ENCODE results near the gene IL12RB1. TPM values are rescaled to one million over a fixed set of nuclear protein-coding genes. Genes with fewer than 3 reads are reported as not detected.

The IL12RB1 gene
- polyA plus RNA-seq, 2 of the 4 experiments (the other 2 are of a cell fraction) = not detected

- no peak overlapping the region for H3K4me2 ChIP-seq
- FAIRE-seq (no peak), DNase-seq (ENCODE audit: low read depth in 1 of 2, low spot score in 1 of 2) (no peak), ATAC-seq (no peak)
- 83% methylated on average over 21 of the region's 34 CpGs for WGBS (ENCODE audit: missing lambda C conversion rate)
- no peaks in the 10 kb centered on the region for H3K9me3 ChIP-seq
- TF ChIP-seq BCL3 (IDR thresholded peaks at IDR 0.05) = no peak
- no peak for TF ChIP-seq FOSB (CRISPR knock-in tag; IDR thresholded peaks at IDR 0.05)
- no peak for TF ChIP-seq ZFP36 (IDR thresholded peaks at IDR 0.05; ENCODE audit: borderline replicate concordance, partially characterized antibody)
- no peak for TF ChIP-seq POLR2AphosphoS2 (conservative IDR thresholded peaks at IDR 0.05; ENCODE audit: low read length)
- TF ChIP-seq MAFK (IDR thresholded peaks at IDR 0.05; ENCODE audit: partially characterized antibody) = no peak
- TF ChIP-seq E2F6 (IDR thresholded peaks at IDR 0.05; ENCODE audit: borderline replicate concordance, low read depth) = no peak
- no peak for TF ChIP-seq NFE2L2 (conservative IDR thresholded peaks at IDR 0.05; ENCODE audit: low read length)
- TF ChIP-seq JUNB (IDR thresholded peaks at IDR 0.05) = no peak
- no peak for TF ChIP-seq HDAC2 (IDR thresholded peaks at IDR 0.05)
- TF ChIP-seq HMGXB4 (CRISPR knock-in tag; IDR thresholded peaks at IDR 0.05; ENCODE audit: borderline replicate concordance) = no peak
- CTCF ChIA-PET = interaction anchor here (1.1 kb wide), 1 partner anchor 13 kb away, joined by 3 read pairs; no protein-coding TSS in a partner anchor
- no peak overlapping the region for H3K4me3 ChIP-seq
- POLR2A ChIA-PET = no interaction called here
- no peak overlapping the region for H3K27ac ChIP-seq
- peaks cover 11% of the 10 kb centered on the region for H3K4me1 ChIP-seq
Observed at GRCh38 chr19:18098891-18099622, 12.3 kb upstream of the IL12RB1 start.

- H3K4me2 ChIP-seq = peak overlapping the region; percentile 86
- H3K4me1 ChIP-seq = peaks cover 6% of the 10 kb centered on the region; the same call in 1 of the 3 replicates
- peak overlapping the region; percentile 54 to 76 for H3K27ac ChIP-seq
- ATAC-seq (peak; percentile 17 to 27; a peak in 1 of 6 replicates), DNase-seq (ENCODE audit: low read depth in 1 of 2, low spot score in 1 of 2) (no peak), FAIRE-seq (no peak)
- CTCF ChIA-PET = no interaction called here
- no peaks in the 10 kb centered on the region for H3K9me3 ChIP-seq
- TF ChIP-seq PBX3 (IDR thresholded peaks at IDR 0.05) (no peak), MAZ (IDR thresholded peaks at IDR 0.05; ENCODE audit: borderline replicate concordance, low read depth, low read length) (no peak), ZSCAN20 (CRISPR knock-in tag; IDR thresholded peaks at IDR 0.05) (no peak), HMGXB4 (CRISPR knock-in tag; IDR thresholded peaks at IDR 0.05; ENCODE audit: borderline replicate concordance) (no peak), RNF2 (IDR thresholded peaks at IDR 0.05; ENCODE audit: borderline replicate concordance, low read depth) (no peak)
- WGBS (ENCODE audit: missing lambda C conversion rate) = 57% methylated on average over 22 of the region's 22 CpGs
- POLR2A ChIA-PET = interaction anchor here (0.6 to 1.0 kb wide), 2 partner anchors 10 to 77 kb away, joined by 3 to 4 read pairs; no protein-coding TSS in a partner anchor
- H3K4me3 ChIP-seq = peak overlapping the region; percentile 52
Observed at GRCh38 chr19:18097993-18098890, 11.5 kb upstream of the IL12RB1 start.

All from A549 (cell line).